ENCODE data around the gene NAA80. TPM values are rescaled to one million over a fixed set of nuclear protein-coding genes. Genes with fewer than 3 reads are reported as not detected.

The NAA80 gene
- total and polyA plus RNA-seq, 2 of the 13 experiments (the other 11 are each of a cell fraction or from before 2014, with no cell fraction given), result 3.4 to 8.7 TPM

DNA sequence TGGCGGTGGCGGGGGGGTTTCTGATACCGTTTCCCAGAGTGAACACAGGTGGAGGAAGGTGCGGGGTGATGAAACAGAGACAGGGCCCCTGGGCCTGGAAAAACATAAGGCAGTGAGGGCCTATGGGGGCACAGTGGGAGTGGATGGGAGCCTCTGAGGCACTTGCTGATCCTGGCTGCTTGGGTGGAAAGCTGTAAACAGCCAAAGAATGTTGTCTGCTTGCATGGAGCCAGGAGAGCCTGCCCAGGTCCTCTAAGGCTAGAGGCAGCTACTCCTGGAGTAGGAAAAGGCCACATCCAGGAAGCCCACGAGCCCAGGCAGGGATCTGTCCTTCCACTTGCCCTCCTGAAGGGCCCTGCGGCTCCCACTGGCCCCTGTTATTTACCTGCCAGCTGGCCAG is 33.2 kb downstream of the NAA80 start:
- Histone ChIP-seq H3K9ac (ENCODE audit: insufficient read depth, low read depth, low read length) (peak overlapping the region; percentile 94), H3K27ac (ENCODE audit: extremely low read length, insufficient read depth, low read length) (peak overlapping the region; percentile 96), H3K4me3 (replicated peaks in 1 of 3; ENCODE audit: insufficient read depth in 1 of 3, low read depth in 2 of 3, low read length in 3 of 3) (no peak overlapping the region), H2AFZ (ENCODE audit: low read length) (no peak overlapping the region), H3K4me2 (ENCODE audit: low read depth, low read length) (peak overlapping the region; percentile 98), H3K27me3 (ENCODE audit: control insufficient read depth in 1 of 2, insufficient read depth in 2 of 2, low read length in 2 of 2) (no peaks in the 10 kb centered on the region; a peak in 1 of 5 replicates), H3K9me3 (ENCODE audit: low read length) (no peaks in the 10 kb centered on the region), H3K36me3 (replicated peaks in 1 of 2; ENCODE audit: control insufficient read depth in 1 of 2, insufficient read depth in 2 of 2, low read length in 2 of 2) (no peaks in the 10 kb centered on the region; a peak in 2 of 5 replicates), H3K4me1 (ENCODE audit: insufficient read depth, low read length) (peaks cover 88% of the 10 kb centered on the region), H3K79me2 (ENCODE audit: insufficient read depth, low read length) (peaks cover 29% of the 10 kb centered on the region), H4K20me1 (ENCODE audit: insufficient read depth, low read length) (no peaks in the 10 kb centered on the region)
- DNase-seq (ENCODE audit: low spot score) (no peak), ATAC-seq (no peak), FAIRE-seq (no peak)
- ChIA-PET CTCF (ENCODE audit: low intra/inter-chr PET ratio, low total read pairs) (no interaction called here), POLR2A (interaction anchor here (2.2 to 6.8 kb wide), 6 partner anchors 18 to 71 kb away, joined by 6 to 51 read pairs (median 13); partner anchors contain the start of genes HYAL3, IFRD2, NAA80 and SLC38A3)
- in situ Hi-C loops (cut with HindIII; ENCODE audit: extremely low pct_ligation_motif_present, low pct_unique_long_range_greater_than_20kb), result no loop called here
- WGBS (ENCODE audit: low lambda C conversion rate), result 85% methylated on average over 4 of the region's 6 CpGs
- BruUV-seq (replicated peaks), result no TSS peak
- TF ChIP-seq U2AF1 (optimal IDR thresholded peaks at IDR 0.05; ENCODE audit: low read depth, low read length), result no peak
- TF ChIP-seq, protein P1, sequence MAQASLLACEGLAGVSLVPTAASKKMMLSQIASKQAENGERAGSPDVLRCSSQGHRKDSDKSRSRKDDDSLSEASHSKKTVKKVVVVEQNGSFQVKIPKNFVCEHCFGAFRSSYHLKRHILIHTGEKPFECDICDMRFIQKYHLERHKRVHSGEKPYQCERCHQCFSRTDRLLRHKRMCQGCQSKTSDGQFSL (CRISPR knock-in tag; IDR thresholded peaks at IDR 0.05), result 0 out of 2 replicates have a peak, but pooled peaks have one; percentile 48
- TF ChIP-seq, protein P2, sequence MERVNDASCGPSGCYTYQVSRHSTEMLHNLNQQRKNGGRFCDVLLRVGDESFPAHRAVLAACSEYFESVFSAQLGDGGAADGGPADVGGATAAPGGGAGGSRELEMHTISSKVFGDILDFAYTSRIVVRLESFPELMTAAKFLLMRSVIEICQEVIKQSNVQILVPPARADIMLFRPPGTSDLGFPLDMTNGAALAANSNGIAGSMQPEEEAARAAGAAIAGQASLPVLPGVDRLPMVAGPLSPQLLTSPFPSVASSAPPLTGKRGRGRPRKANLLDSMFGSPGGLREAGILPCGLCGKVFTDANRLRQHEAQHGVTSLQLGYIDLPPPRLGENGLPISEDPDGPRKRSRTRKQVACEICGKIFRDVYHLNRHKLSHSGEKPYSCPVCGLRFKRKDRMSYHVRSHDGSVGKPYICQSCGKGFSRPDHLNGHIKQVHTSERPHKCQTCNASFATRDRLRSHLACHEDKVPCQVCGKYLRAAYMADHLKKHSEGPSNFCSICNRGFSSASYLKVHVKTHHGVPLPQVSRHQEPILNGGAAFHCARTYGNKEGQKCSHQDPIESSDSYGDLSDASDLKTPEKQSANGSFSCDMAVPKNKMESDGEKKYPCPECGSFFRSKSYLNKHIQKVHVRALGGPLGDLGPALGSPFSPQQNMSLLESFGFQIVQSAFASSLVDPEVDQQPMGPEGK (CRISPR knock-in tag; IDR thresholded peaks at IDR 0.05), result peak; percentile 23; the same call in 1 of the 2 replicates
- peak; percentile 12; the same call in 1 of the 2 replicates for TF ChIP-seq ZBTB7B (CRISPR knock-in tag; IDR thresholded peaks at IDR 0.05)
- intact Hi-C loops (cut with micrococcal nuclease; ENCODE audit: unreplicated experiment), result no loop called here

- peak overlapping the region; percentile 98 for H3K4me2 ChIP-seq (ENCODE audit: low read depth, low read length)
- H3K79me2 ChIP-seq (ENCODE audit: insufficient read depth, low read length), result peaks cover 26% of the 10 kb centered on the region
- intact Hi-C loops (cut with micrococcal nuclease; ENCODE audit: unreplicated experiment), result no loop called here
- no peaks in the 10 kb centered on the region; a peak in 1 of 5 replicates for H3K27me3 ChIP-seq (ENCODE audit: control insufficient read depth in 1 of 2, insufficient read depth in 2 of 2, low read length in 2 of 2)
- H3K4me3 ChIP-seq (replicated peaks in 1 of 3; ENCODE audit: insufficient read depth in 1 of 3, low read depth in 2 of 3, low read length in 3 of 3), result peak overlapping the region in 1 of 3 experiments; percentile 61; a peak in 2 of 6 replicates
- CTCF ChIA-PET (ENCODE audit: low intra/inter-chr PET ratio, low total read pairs), result no interaction called here
- in situ Hi-C loops (cut with HindIII; ENCODE audit: extremely low pct_ligation_motif_present, low pct_unique_long_range_greater_than_20kb), result no loop called here
- no peak for FAIRE-seq
- WGBS (ENCODE audit: low lambda C conversion rate), result 0% methylated on average over 1 of the region's 1 CpG
- H3K27ac ChIP-seq (ENCODE audit: extremely low read length, insufficient read depth, low read length), result peak overlapping the region; percentile 96
- no peak for DNase-seq (ENCODE audit: low spot score)
- no peak overlapping the region for H2AFZ ChIP-seq (ENCODE audit: low read length)
- H3K36me3 ChIP-seq (replicated peaks in 1 of 2; ENCODE audit: control insufficient read depth in 1 of 2, insufficient read depth in 2 of 2, low read length in 2 of 2), result no peaks in the 10 kb centered on the region; a peak in 1 of 5 replicates
- POLR2A ChIA-PET, result interaction anchor here (1.2 to 6.8 kb wide), 9 partner anchors 14 to 70 kb away, joined by 6 to 51 read pairs (median 19); partner anchors contain the start of genes GNAI2, HYAL3, IFRD2 and LSMEM2
- H4K20me1 ChIP-seq (ENCODE audit: insufficient read depth, low read length), result no peaks in the 10 kb centered on the region
- peaks cover 88% of the 10 kb centered on the region for H3K4me1 ChIP-seq (ENCODE audit: insufficient read depth, low read length)
- no TSS peak for BruUV-seq (replicated peaks)
- ATAC-seq, result no peak
- H3K9me3 ChIP-seq (ENCODE audit: low read length), result no peaks in the 10 kb centered on the region
- H3K9ac ChIP-seq (ENCODE audit: insufficient read depth, low read depth, low read length), result peak overlapping the region; percentile 94
- no peak for TF ChIP-seq KDM4B (CRISPR knock-in tag; IDR thresholded peaks at IDR 0.05)
- no peak for TF ChIP-seq SIX1 (CRISPR knock-in tag; IDR thresholded peaks at IDR 0.05; ENCODE audit: borderline replicate concordance)
- TF ChIP-seq PHF21A (CRISPR knock-in tag; IDR thresholded peaks at IDR 0.05), result 0 out of 2 replicates have a peak, but pooled peaks have one; percentile 3
- no peak for TF ChIP-seq ZNF232 (CRISPR knock-in tag; IDR thresholded peaks at IDR 0.05; ENCODE audit: borderline replicate concordance)
- TF ChIP-seq, protein P3, sequence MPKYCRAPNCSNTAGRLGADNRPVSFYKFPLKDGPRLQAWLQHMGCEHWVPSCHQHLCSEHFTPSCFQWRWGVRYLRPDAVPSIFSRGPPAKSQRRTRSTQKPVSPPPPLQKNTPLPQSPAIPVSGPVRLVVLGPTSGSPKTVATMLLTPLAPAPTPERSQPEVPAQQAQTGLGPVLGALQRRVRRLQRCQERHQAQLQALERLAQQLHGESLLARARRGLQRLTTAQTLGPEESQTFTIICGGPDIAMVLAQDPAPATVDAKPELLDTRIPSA (CRISPR knock-in tag; IDR thresholded peaks at IDR 0.05; ENCODE audit: borderline replicate concordance), result no peak
- no peak for TF ChIP-seq PRDM4 (CRISPR knock-in tag; IDR thresholded peaks at IDR 0.05; ENCODE audit: borderline replicate concordance)
Measured at GRCh38 chr3:50265571-50265970, 33.6 kb downstream of the NAA80 start.
